HepG2 (cell line): ENCODE data around the gene GUCA1A. TPM values are rescaled to one million over a fixed set of nuclear protein-coding genes. Genes with fewer than 3 reads are reported as not detected.

Source experiments
- AFF4 ChIP-seq: sonication (generic); formaldehyde crosslinking; IDR thresholded peaks from 2 replicates; pipeline ENCODE4 v1.4.0; 2020; ENCODE audit warnings: missing genetic modification reagents
- CBX5 ChIP-seq: sonication (generic); formaldehyde crosslinking; IDR thresholded peaks from 2 replicates; pipeline ENCODE4 v1.4.0; 2020; ENCODE audit warnings: missing genetic modification reagents, borderline replicate concordance
- CREB1 ChIP-seq, 2 experiments: fragments of 450-650 bp in 1 of 2; IDR thresholded peaks; 2 replicates each; pipeline ENCODE4 v1.6.1; 2016 to 2017; ENCODE audit warnings: control low read depth in 1 of 2, mild to moderate bottlenecking in 1 of 2, missing compliant biosample characterization in 1 of 2, missing genetic modification characterization in 1 of 2
- MAFG ChIP-seq: sonication (generic); formaldehyde crosslinking; IDR thresholded peaks from 2 replicates; pipeline ENCODE4 v1.5.1; 2020; ENCODE audit warnings: mild to moderate bottlenecking, missing genetic modification reagents
- PAXIP1 ChIP-seq: sonication (generic); formaldehyde crosslinking; conservative IDR thresholded peaks from 2 replicates; pipeline ENCODE4 v1.4.0; 2020; ENCODE audit warnings: mild to moderate bottlenecking, missing genetic modification reagents, moderate library complexity
- PRDM15 ChIP-seq: sonication (generic); formaldehyde crosslinking; IDR thresholded peaks from 2 replicates; pipeline ENCODE4 v1.4.0; 2020; ENCODE audit warnings: missing genetic modification reagents
- PRPF4 ChIP-seq: fragments of 200-400 bp; formaldehyde crosslinking; IDR thresholded peaks from 2 replicates; pipeline ENCODE4 v1.6.1; 2016; ENCODE audit warnings: low read length, low read depth; ENCODE audit not compliant: poor library complexity, severe bottlenecking
- SCMH1 ChIP-seq: sonication (generic); formaldehyde crosslinking; IDR thresholded peaks from 2 replicates; pipeline ENCODE4 v1.9.0; 2021; ENCODE audit warnings: missing genetic modification reagents, mild to moderate bottlenecking, borderline replicate concordance
- STAT5B ChIP-seq: sonication (generic); formaldehyde crosslinking; IDR thresholded peaks from 2 replicates; pipeline ENCODE4 v1.4.0; 2020; ENCODE audit warnings: missing genetic modification reagents
- TFE3 ChIP-seq: IDR thresholded peaks from 2 replicates; pipeline ENCODE4 v1.6.1; 2016
- U2AF2 ChIP-seq: fragments of 200-400 bp; formaldehyde crosslinking; IDR thresholded peaks from 2 replicates; pipeline ENCODE4 v1.6.1; 2017; ENCODE audit warnings: low read depth, mild to moderate bottlenecking, low read length
- ZC3H4 ChIP-seq: sonication (generic); formaldehyde crosslinking; IDR thresholded peaks from 2 replicates; pipeline ENCODE4 v1.4.0; 2020; ENCODE audit warnings: missing genetic modification reagents, borderline replicate concordance
- ZFP82 ChIP-seq: sonication (generic); formaldehyde crosslinking; IDR thresholded peaks from 2 replicates; pipeline ENCODE4 v1.5.1; 2020; ENCODE audit warnings: mild to moderate bottlenecking, missing genetic modification reagents, borderline replicate concordance
- ZMYM4 ChIP-seq: sonication (generic); formaldehyde crosslinking; IDR thresholded peaks from 2 replicates; pipeline ENCODE4 v1.8.1; 2023; ENCODE audit warnings: mild to moderate bottlenecking, missing genetic modification reagents
- ZNF713 ChIP-seq: sonication (generic); formaldehyde crosslinking; IDR thresholded peaks from 2 replicates; pipeline ENCODE4 v1.4.0; 2020; ENCODE audit warnings: mild to moderate bottlenecking, missing genetic modification reagents
- polyA plus RNA-seq, 8 experiments: library from polyadenylated mRNA; depleted of rRNA in 3 of 8; stranded (reverse) in 7 of 8; unstranded in 1 of 8; fragments of >200 nt; fragmentation: Illumina TruSeq in 4 of 8; extraction: Trizol in 4 of 8; gene quantifications; 2 replicates each; pipeline versions ENCODE4 v1.2.1 to v1.2.3, GENCODE V29; 2011 to 2016; ENCODE audit warnings: low read depth in 4 of 8, missing spikeins in 1 of 8, mixed read lengths in 1 of 8; ENCODE audit not compliant: insufficient read depth in 1 of 8
- total RNA-seq, 5 experiments: library from RNA; depleted of rRNA; stranded (reverse); fragments of >200 nt; fragmentation: Illumina TruSeq; extraction: Trizol; gene quantifications; 2 replicates each; pipeline ENCODE4 v1.2.3, GENCODE V29; 2016; ENCODE audit warnings: low read depth in 1 of 5

The GUCA1A gene
- total and polyA plus RNA-seq, 2 of the 13 experiments (the other 11 are each of a cell fraction or from before 2014, with no cell fraction given) = not detected

- peak; percentile 39 for TF ChIP-seq PAXIP1 (CRISPR knock-in tag)
- TF ChIP-seq CREB1 (IDR thresholded peaks at IDR 0.05) = peak; percentile 33; the same call in 1 of the 2 replicates
- TF ChIP-seq CREB1 (CRISPR knock-in tag; IDR thresholded peaks at IDR 0.05) = peak; percentile 95
- 0 out of 2 replicates have a peak, but pooled peaks have one; percentile 36 for TF ChIP-seq PRDM15
- no peak for TF ChIP-seq SCMH1 (CRISPR knock-in tag)
- no peak for TF ChIP-seq ZNF713
- peak; percentile 95 for TF ChIP-seq CBX5 (CRISPR knock-in tag)
- TF ChIP-seq MAFG (CRISPR knock-in tag) = no peak
- no peak for TF ChIP-seq ZFP82 (CRISPR knock-in tag)
- TF ChIP-seq AFF4 (CRISPR knock-in tag) = no peak
- no peak for TF ChIP-seq PRPF4
- peak; percentile 85; the same call in 1 of the 2 replicates for TF ChIP-seq ZMYM4
- TF ChIP-seq ZC3H4 = no peak
- peak; percentile 52; the same call in 1 of the 2 replicates for TF ChIP-seq TFE3
- no peak for TF ChIP-seq U2AF2
- TF ChIP-seq STAT5B (CRISPR knock-in tag) = peak; percentile 77
These were observed 44.6 kb downstream of the GUCA1A start, which contains the start of gene MRPS10 (continued) for GRCh38 chr6:42217519-42218367.
